H1 (cell line): ENCODE results near the gene MPPED1. TPM values are rescaled to one million over a fixed set of nuclear protein-coding genes. Genes with fewer than 3 reads are reported as not detected.

Experiments used
- CTCF ChIA-PET: fragments of 300-600 bp; sonication (Branson Sonifier 250); formaldehyde crosslinking; loops from one replicate; lab custom pipeline; 2021; ENCODE audit not compliant: partially characterized antibody; lab: Charles Lee
- POLR2A ChIA-PET: fragments of 300-600 bp; sonication (Branson Sonifier 250); formaldehyde crosslinking; loops from one replicate; lab custom pipeline; 2021; ENCODE audit warnings: inconsistent platforms; ENCODE audit not compliant: partially characterized antibody; lab: Charles Lee
- DNase-seq, 2 experiments: peaks; one replicate each; pipeline versions ENCODE4 v3.0.0 to v3.0.0-alpha.2; 2010 to 2022; ENCODE audit warnings: low spot score in 2 of 2, low read depth in 1 of 2, mixed read lengths in 1 of 2
- FAIRE-seq: peaks from 2 replicates; lab custom pipeline; 2011; peaks lifted over from hg19 to GRCh38; lab: Jason Lieb, UNC
- H2AFZ ChIP-seq: 2 replicates; pipeline ENCODE4 v1.8.1; 2012; ENCODE audit warnings: low read length, inconsistent platforms
- H2AK5ac ChIP-seq: 2 replicates; pipeline ENCODE4 v1.6.1; 2013; ENCODE audit warnings: low read depth, low read length
- H2BK120ac ChIP-seq: replicated peaks from 2 replicates; pipeline ENCODE3; 2013; ENCODE audit warnings: low read depth, low read length, inconsistent platforms
- H2BK12ac ChIP-seq: 2 replicates; pipeline ENCODE4 v1.6.1; 2013; ENCODE audit warnings: low read depth, low read length
- H2BK15ac ChIP-seq: 2 replicates; pipeline ENCODE4 v1.6.1; 2013; ENCODE audit warnings: low read length
- H2BK20ac ChIP-seq: 2 replicates; pipeline ENCODE4 v1.6.1; 2013; ENCODE audit warnings: low read length
- H2BK5ac ChIP-seq: 2 replicates; pipeline ENCODE4 v1.6.1; 2013; ENCODE audit warnings: low read depth, low read length
- H3K14ac ChIP-seq: 2 replicates; pipeline ENCODE4 v1.6.1; 2013; ENCODE audit warnings: inconsistent platforms; ENCODE audit not compliant: insufficient read length
- H3K18ac ChIP-seq: 2 replicates; pipeline ENCODE4 v1.6.1; 2013; ENCODE audit warnings: low read length; ENCODE audit errors: extremely low read depth
- H3K23ac ChIP-seq: 2 replicates; pipeline ENCODE4 v1.6.1; 2013; ENCODE audit warnings: inconsistent platforms; ENCODE audit not compliant: insufficient read length
- H3K23me2 ChIP-seq: 2 replicates; pipeline ENCODE4 v1.6.1; 2013; ENCODE audit warnings: low read depth, low read length
- H3K27ac ChIP-seq: 2 replicates; pipeline ENCODE4 v1.6.1; 2011; ENCODE audit warnings: low read depth, low read length, inconsistent platforms
- H3K27me3 ChIP-seq, 4 experiments: replicated peaks in 1 of 4; 1 replicate in 1 of 4; 2 replicates in 3 of 4; pipeline versions ENCODE4 v1.6.1 to v1.8.1; 2011 to 2013; ENCODE audit warnings: low read length in 3 of 4, mild to moderate bottlenecking in 3 of 4, inconsistent platforms in 2 of 4, mixed read lengths in 2 of 4, moderate library complexity in 1 of 4; ENCODE audit not compliant: control insufficient read depth in 3 of 4, insufficient read depth in 3 of 4; ENCODE audit errors: extremely low read depth in 1 of 4
- H3K36me3 ChIP-seq, 4 experiments: 2 replicates each; pipeline versions ENCODE4 v1.6.1 to v1.8.1; 2011 to 2013; ENCODE audit warnings: mild to moderate bottlenecking in 4 of 4, low read length in 3 of 4, moderate library complexity in 2 of 4, control low read depth in 1 of 4, inconsistent platforms in 1 of 4; ENCODE audit not compliant: insufficient read depth in 4 of 4, control insufficient read depth in 2 of 4
- H3K4ac ChIP-seq: replicated peaks from 2 replicates; pipeline ENCODE3; 2013; ENCODE audit warnings: low read length, low read depth, mixed read lengths, inconsistent platforms; ENCODE audit not compliant: insufficient read length
- H3K4me1 ChIP-seq, 4 experiments: replicated peaks in 1 of 4; 1 replicate in 1 of 4; 2 replicates in 3 of 4; pipeline versions ENCODE4 v1.6.1 to v1.8.1; 2011 to 2013; ENCODE audit warnings: low read length in 3 of 4, inconsistent platforms in 2 of 4, mixed read lengths in 1 of 4; ENCODE audit not compliant: insufficient read depth in 4 of 4, control insufficient read depth in 3 of 4
- H3K4me2 ChIP-seq, 2 experiments: 2 replicates each; pipeline versions ENCODE4 v1.6.1 to v1.8.1; 2011 to 2013; ENCODE audit warnings: low read depth in 2 of 2, low read length in 2 of 2, control low read depth in 1 of 2, inconsistent platforms in 1 of 2, mild to moderate bottlenecking in 1 of 2; ENCODE audit not compliant: insufficient read depth in 1 of 2
- H3K4me3 ChIP-seq, 4 experiments: fragments of 200-600, 300-600 bp in 1 of 4; sonication (generic), shearing (Covaris generic), sonication (Bioruptor Twin) in 1 of 4; 2 replicates each; pipeline versions ENCODE4 v1.5.1 to v1.8.1; 2011 to 2016; ENCODE audit warnings: low read length in 4 of 4, low read depth in 3 of 4, control low read depth in 2 of 4, inconsistent platforms in 2 of 4, mild to moderate bottlenecking in 2 of 4, mixed read lengths in 1 of 4, moderate library complexity in 1 of 4; ENCODE audit not compliant: insufficient read depth in 2 of 4; ENCODE audit errors: extremely low read depth in 1 of 4
- H3K56ac ChIP-seq: replicated peaks from 2 replicates; pipeline ENCODE3; 2013; ENCODE audit warnings: low read depth, mild to moderate bottlenecking, mixed read lengths, low read length, inconsistent platforms; ENCODE audit not compliant: insufficient read length
- H3K79me1 ChIP-seq: 2 replicates; pipeline ENCODE4 v1.6.1; 2013; ENCODE audit warnings: low read depth, low read length, control low read depth
- H3K79me2 ChIP-seq, 2 experiments: 2 replicates each; pipeline versions ENCODE4 v1.6.1 to v1.8.1; 2012 to 2013; ENCODE audit warnings: low read length in 2 of 2, mild to moderate bottlenecking in 2 of 2, inconsistent platforms in 1 of 2; ENCODE audit not compliant: insufficient read depth in 2 of 2, control insufficient read depth in 1 of 2
- H3K9ac ChIP-seq, 4 experiments: replicated peaks in 1 of 4; 1 replicate in 1 of 4; 2 replicates in 3 of 4; pipeline versions ENCODE4 v1.6.1 to v1.8.1; 2011 to 2013; ENCODE audit warnings: low read depth in 3 of 4, low read length in 3 of 4, control low read depth in 2 of 4, mild to moderate bottlenecking in 2 of 4, moderate library complexity in 2 of 4, inconsistent platforms in 1 of 4; ENCODE audit errors: extremely low read depth in 1 of 4
- H3K9me3 ChIP-seq, 2 experiments: 2 replicates each; pipeline versions ENCODE4 v1.6.1 to v1.8.1; 2012 to 2013; ENCODE audit warnings: mild to moderate bottlenecking in 2 of 2, moderate library complexity in 2 of 2, control low read depth in 1 of 2, inconsistent platforms in 1 of 2, low read depth in 1 of 2, low read length in 1 of 2, mixed read lengths in 1 of 2; ENCODE audit not compliant: insufficient read depth in 2 of 2
- H4K20me1 ChIP-seq, 2 experiments: replicated peaks in 1 of 2; 2 replicates each; pipeline versions ENCODE3 to v1.8.1; 2011 to 2013; ENCODE audit warnings: inconsistent platforms in 2 of 2, low read length in 2 of 2, mild to moderate bottlenecking in 1 of 2; ENCODE audit not compliant: insufficient read depth in 2 of 2, control insufficient read depth in 1 of 2
- H4K5ac ChIP-seq: 2 replicates; pipeline ENCODE4 v1.6.1; 2013; ENCODE audit warnings: low read length, low read depth, mixed read lengths, inconsistent platforms; ENCODE audit not compliant: insufficient read length
- H4K8ac ChIP-seq: 2 replicates; pipeline ENCODE4 v1.8.0; 2013; ENCODE audit warnings: mild to moderate bottlenecking, moderate library complexity, low read length, inconsistent platforms; ENCODE audit not compliant: insufficient read depth; ENCODE audit errors: extremely low read depth
- H4K91ac ChIP-seq: replicated peaks from 2 replicates; pipeline ENCODE3; 2013; ENCODE audit warnings: low read length, mixed read lengths, inconsistent platforms; ENCODE audit not compliant: insufficient read length
- BCL11A ChIP-seq, 2 experiments: IDR thresholded peaks; one replicate each; pipeline ENCODE4 v1.6.1; 2011; ENCODE audit warnings: low read depth in 2 of 2, low read length in 2 of 2, mild to moderate bottlenecking in 2 of 2
- CBX8 ChIP-seq: fragments of 300-800, 300-1000 bp; sonication (generic); IDR thresholded peaks from 2 replicates; pipeline ENCODE4 v1.7.1; 2016; ENCODE audit warnings: low read depth, low read length, borderline replicate concordance
- CHD1 ChIP-seq: IDR thresholded peaks from 2 replicates; pipeline ENCODE4 v1.6.1; 2012; ENCODE audit warnings: low read depth, low read length, improper control_type of control experiment
- CTCF ChIP-seq, 3 experiments: IDR thresholded peaks; 1 replicate in 2 of 3; 2 replicates in 1 of 3; pipeline versions ENCODE4 v1.5.1 to v1.6.1; 2011; ENCODE audit warnings: low read length in 3 of 3, mild to moderate bottlenecking in 3 of 3, inconsistent platforms in 2 of 3, low read depth in 1 of 3, moderate library complexity in 1 of 3; ENCODE audit not compliant: insufficient read depth in 1 of 3; ENCODE audit errors: control extremely low read depth in 1 of 3
- KDM5A ChIP-seq: fragments of 200-600 bp; IDR thresholded peaks from 2 replicates; pipeline ENCODE4 v1.7.1; 2012; ENCODE audit warnings: mild to moderate bottlenecking, low read length, inconsistent platforms, mixed read lengths
- RNF2 ChIP-seq: fragments of 200-900, 300-1000 bp; sonication (generic); IDR thresholded peaks from 2 replicates; pipeline ENCODE4 v1.7.1; 2016; ENCODE audit warnings: borderline replicate concordance, low read depth, mild to moderate bottlenecking, antibody characterized with exemption, low read length; ENCODE audit not compliant: poor library complexity, severe bottlenecking; ENCODE audit errors: missing control alignments
- RXRA ChIP-seq: IDR thresholded peaks from 2 replicates; pipeline ENCODE4 v1.6.1; 2011; ENCODE audit warnings: low read depth, mild to moderate bottlenecking, low read length, moderate library complexity; ENCODE audit not compliant: insufficient read depth
- SRF ChIP-seq: IDR thresholded peaks from 2 replicates; pipeline ENCODE4 v1.6.1; 2011; ENCODE audit warnings: mild to moderate bottlenecking, low read depth, low read length, moderate library complexity
- TAF1 ChIP-seq: IDR thresholded peaks from 2 replicates; pipeline ENCODE4 v1.6.1; 2011; ENCODE audit warnings: mild to moderate bottlenecking, low read depth, low read length
- YY1 ChIP-seq: IDR thresholded peaks from 2 replicates; pipeline ENCODE4 v1.6.1; 2011; ENCODE audit warnings: low read depth, mild to moderate bottlenecking, low read length
- ZNF274 ChIP-seq: IDR thresholded peaks from 2 replicates; pipeline ENCODE4 v1.7.0; 2012; ENCODE audit warnings: low read length, borderline replicate concordance; ENCODE audit errors: extremely low read depth
- WGBS, 2 experiments: shearing (Covaris generic) in 1 of 2; methylation state at CpG; one replicate each; pipeline versions ENCODE4 v1.1.6 to v1.1.7; 2013 to 2015; ENCODE audit warnings: low lambda C conversion rate in 2 of 2, mixed read lengths in 2 of 2, inconsistent platforms in 1 of 2, low coverage in 1 of 2, missing lambda C conversion rate in 1 of 2; ENCODE audit not compliant: insufficient replicate concordance in 2 of 2, insufficient coverage in 1 of 2, insufficient read length in 1 of 2; ENCODE audit errors: extremely low coverage in 1 of 2, missing lambda C conversion rate in 1 of 2; 5-methylcytosine and 5-hydroxymethylcytosine counted together
- polyA plus RNA-seq, 7 experiments: library from polyadenylated mRNA; depleted of rRNA in 3 of 7; stranded (reverse) in 5 of 7; unstranded in 2 of 7; fragments of >200 nt in 5 of 7; fragments of 200-250 nt in 2 of 7; gene quantifications; 1 replicate in 5 of 7; 2 replicates in 1 of 7; 4 replicates in 1 of 7; pipeline versions ENCODE4 v1.2.1 to v1.2.3, GENCODE V29; 2011 to 2013; ENCODE audit warnings: missing spikeins in 2 of 7, mixed read lengths in 2 of 7
- total RNA-seq: library from RNA; stranded (reverse); fragmentation: NEBNext Ultra II Directional; extraction: Animal tissue kit (Norgen Biotek cat#: 25700); gene quantifications from 2 replicates; pipeline ENCODE4 v1.2.1, GENCODE V29; 2021

Gene MPPED1
- total and polyA plus RNA-seq, 2 of the 8 experiments (the other 6 are each of a cell fraction or from before 2014, with no cell fraction given), result 0.29 to 0.37 TPM

DNA sequence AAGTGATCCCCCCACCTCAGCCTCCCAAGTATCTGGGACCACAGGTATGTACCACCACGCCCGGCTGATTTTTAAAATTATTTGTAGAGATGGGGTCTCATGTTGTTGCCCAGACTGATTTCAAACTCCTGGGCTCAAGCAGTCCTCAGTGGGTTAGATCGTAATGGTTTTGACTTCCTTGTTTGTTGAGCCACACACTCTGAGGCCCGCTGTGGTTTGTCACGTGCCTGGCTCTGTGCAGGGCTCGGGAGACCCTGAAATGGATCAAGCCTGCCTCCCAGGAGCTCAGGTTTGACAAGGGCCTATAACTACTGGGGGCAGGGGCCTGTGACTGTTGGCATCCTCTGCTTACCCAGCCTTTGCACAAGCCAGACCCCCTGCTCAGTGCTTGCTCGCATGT, 68.1 kb downstream of the MPPED1 start:
- no peak overlapping the region for H3K9ac ChIP-seq
- peaks cover 0 to 5% (median 1%) of the 10 kb centered on the region in 4 experiments; a peak in 2 of 7 replicates for H3K4me1 ChIP-seq
- H4K91ac ChIP-seq, result no peak overlapping the region
- H3K23ac ChIP-seq, result no peak overlapping the region
- H3K4me3 ChIP-seq, result no peak overlapping the region
- no peaks in the 10 kb centered on the region for H3K36me3 ChIP-seq
- no peak overlapping the region for H3K27ac ChIP-seq
- no peaks in the 10 kb centered on the region for H3K9me3 ChIP-seq
- peaks cover 0 to 7% of the 10 kb centered on the region in 2 experiments for H4K20me1 ChIP-seq
- H3K23me2 ChIP-seq, result peaks cover 10% of the 10 kb centered on the region; the same call in 1 of the 2 replicates
- H2AFZ ChIP-seq, result no peak overlapping the region
- ChIA-PET CTCF (interaction anchor here (0.9 kb wide), 1 partner anchor 11 kb away, joined by 3 read pairs; no protein-coding TSS in a partner anchor), POLR2A (interaction anchor here (1.2 kb wide), 1 partner anchor 11 kb away, joined by 3 read pairs; no protein-coding TSS in a partner anchor)
- no peak overlapping the region for H2BK120ac ChIP-seq
- H2BK12ac ChIP-seq, result no peak overlapping the region
- H3K79me2 ChIP-seq, result no peaks in the 10 kb centered on the region
- 81% methylated on average over 7 of the region's 7 CpGs; no CpG with 5 or more reads in 1 of the 2 experiments for WGBS, 2 experiments
- H3K79me1 ChIP-seq, result no peaks in the 10 kb centered on the region
- no peak overlapping the region for H3K14ac ChIP-seq
- no peak overlapping the region for H2BK5ac ChIP-seq
- FAIRE-seq (no peak), DNase-seq (no peak)
- no peak overlapping the region for H3K4ac ChIP-seq
- no peak overlapping the region for H4K8ac ChIP-seq
- H2BK15ac ChIP-seq, result no peak overlapping the region
- H3K18ac ChIP-seq, result no peak overlapping the region
- H2BK20ac ChIP-seq, result no peak overlapping the region
- H3K4me2 ChIP-seq, result no peak overlapping the region
- H3K56ac ChIP-seq, result no peak overlapping the region
- H3K27me3 ChIP-seq, result no peaks in the 10 kb centered on the region
- no peak overlapping the region for H2AK5ac ChIP-seq
- TF ChIP-seq TAF1 (no peak), YY1 (no peak), CTCF (IDR thresholded peaks at IDR 0.05; ENCODE audit: control extremely low read depth in 1 of 3, insufficient read depth in 1 of 3, low read depth in 1 of 3, low read length in 3 of 3) (no peak), RXRA (no peak), RNF2 (no peak), CBX8 (no peak), BCL11A (IDR thresholded peaks at IDR 0.05; ENCODE audit: low read depth in 2 of 2, low read length in 2 of 2) (no peak), SRF (no peak), CHD1 (no peak), KDM5A (no peak), ZNF274 (no peak)
- H4K5ac ChIP-seq, result no peak overlapping the region
